Left colon (tissue), 2 donors: ENCODE measurements around the gene UNKL. TPM values are rescaled to one million over a fixed set of nuclear protein-coding genes. Genes with fewer than 3 reads are reported as not detected.

ENCODE experiments used
- ATAC-seq: fragments of 200-7000 bp; cut with Tn5 transposase; one replicate; pipeline ENCODE4 v1.9.1; 2020; ENCODE audit warnings: mild to moderate bottlenecking, moderate library complexity
- DNase-seq, 2 donors: peaks; one replicate each; pipeline ENCODE4 v3.0.0-alpha.2; 2020
- intact Hi-C, 2 donors: fragments of 100-400 bp; cut with DNase I in 1 of 2; cut with micrococcal nuclease in 1 of 2; formaldehyde crosslinking; loops; one replicate each; pipeline versions ENCODE4 v1.11.2 to v1.14.0; 2022; cut with DNase I, micrococcal nuclease
- total RNA-seq, 2 donors: library from RNA; stranded (reverse); fragmentation: NEBNext Ultra II Directional; extraction: Animal tissue kit (Norgen Biotek cat#: 25700); gene quantifications; one replicate each; pipeline ENCODE4 v1.2.1, GENCODE V29; 2021
- donor health status: DM: no; HTN: no; CAD: no.
- donor health status: DM: yes; HTN: yes; CAD: no.

UNKL gene
- total RNA-seq, 2 donors from 2014 or later = 14.7 to 15.0 TPM

GRCh38 chr16:1323296-1324239 is 90.9 kb downstream of the UNKL start:
- no peak for ATAC-seq
- DNase-seq = no peak
- intact Hi-C loops = no loop called here

- no peak for ATAC-seq
- no peak for DNase-seq
- intact Hi-C loops = no loop called here
These were observed 92.1 kb downstream of the UNKL start for GRCh38 chr16:1322407-1322806.

- ATAC-seq (no peak), DNase-seq (no peak)
- intact Hi-C loops = no loop called here
These were observed 93.8 kb downstream of the UNKL start for GRCh38 chr16:1320658-1321240.

- no peak for DNase-seq
- ATAC-seq = no peak
- intact Hi-C loops = no loop called here
These were observed 94.4 kb downstream of the UNKL start for GRCh38 chr16:1320097-1320496.

- ATAC-seq (no peak), DNase-seq (no peak)
- intact Hi-C loops = no loop called here
These were observed 95.5 kb downstream of the UNKL start for GRCh38 chr16:1319041-1319440.

GRCh38 chr16:1318268-1318545 is 96.3 kb downstream of the UNKL start:
- intact Hi-C loops = no loop called here
- ATAC-seq = no peak
- no peak for DNase-seq

- intact Hi-C loops = no loop called here
- peak; percentile 3 for ATAC-seq
- no peak for DNase-seq
These were observed 96.8 kb downstream of the UNKL start for GRCh38 chr16:1317479-1318267.

GRCh38 chr16:1316033-1316405 is 98.5 kb downstream of the UNKL start:
- no peak for DNase-seq
- ATAC-seq = no peak
- intact Hi-C loops = no loop called here

GRCh38 chr16:1315081-1316032 is 99.1 kb downstream of the UNKL start:
- DNase-seq (no peak), ATAC-seq (no peak)
- intact Hi-C loops = no loop called here

- DNase-seq = no peak
- intact Hi-C loops = no loop called here
- ATAC-seq = no peak
These were observed 100.0 kb downstream of the UNKL start for GRCh38 chr16:1314399-1315068.

GRCh38 chr16:1313721-1314369 is 100.7 kb downstream of the UNKL start:
- no peak for DNase-seq
- no peak for ATAC-seq
- intact Hi-C loops = no loop called here

Other genes with a start within 250 kb of the UNKL start
- 100 to 1,000 TPM in 1 of 2 donors, 10 to 100 TPM in 1; 60.7 to 124 TPM for gene TPSG1, start 189.4 kb downstream of the UNKL start, total RNA-seq
- 10 to 100 TPM in 1 of 2 donors, 1 to 10 TPM in 1; 6.4 to 18.6 TPM for gene TPSB2, start 184.5 kb downstream of the UNKL start, total RNA-seq
- gene TPSAB1, start 174.0 kb downstream of the UNKL start, total RNA-seq = 10 to 100 TPM in 1 of 2 donors, 1 to 10 TPM in 1; 5.7 to 49.9 TPM
- gene TPSD1, start 158.6 kb downstream of the UNKL start, total RNA-seq = 1 to 10 TPM in 1 of 2 donors, under 1 TPM in 1; 0.18 to 2.8 TPM
- 10 to 100 TPM; 76.6 to 87.1 TPM for gene UBE2I, start 105.1 kb downstream of the UNKL start, total RNA-seq
- 10 to 100 TPM in 1 of 2 donors, 1 to 10 TPM in 1; 7.5 to 12.3 TPM for gene BAIAP3, start 81.1 kb downstream of the UNKL start, total RNA-seq
- 10 to 100 TPM; 50.7 to 54.4 TPM for gene TSR3, start 62.8 kb downstream of the UNKL start, total RNA-seq
- gene GNPTG, start 62.8 kb downstream of the UNKL start, total RNA-seq = 10 to 100 TPM; 57.6 to 61.8 TPM
- 10 to 100 TPM; 11.6 to 17.2 TPM for gene UQCC4, start 6.0 kb upstream of the UNKL start, total RNA-seq
- not detected for gene PERCC1, start 16.4 kb upstream of the UNKL start, total RNA-seq
- under 1 TPM; 0.55 to 0.59 TPM for gene CCDC154, start 29.9 kb upstream of the UNKL start, total RNA-seq
- gene CLCN7, start 60.3 kb upstream of the UNKL start, total RNA-seq = 10 to 100 TPM; 42.3 to 44.9 TPM
- gene PTX4, start 74.2 kb upstream of the UNKL start, total RNA-seq = not detected
- 10 to 100 TPM; 26.6 to 36.3 TPM for gene TELO2, start 78.7 kb upstream of the UNKL start, total RNA-seq
- 1 to 10 TPM; 2.6 to 4.9 TPM for gene TMEM204, start 119.0 kb upstream of the UNKL start, total RNA-seq
- 10 to 100 TPM; 13.3 to 16.3 TPM for gene IFT140, start 197.4 kb upstream of the UNKL start, total RNA-seq
- gene CRAMP1, start 197.7 kb upstream of the UNKL start, total RNA-seq = 10 to 100 TPM; 16.4 to 16.6 TPM